ENCODE results near the gene CDK5.

DNA sequence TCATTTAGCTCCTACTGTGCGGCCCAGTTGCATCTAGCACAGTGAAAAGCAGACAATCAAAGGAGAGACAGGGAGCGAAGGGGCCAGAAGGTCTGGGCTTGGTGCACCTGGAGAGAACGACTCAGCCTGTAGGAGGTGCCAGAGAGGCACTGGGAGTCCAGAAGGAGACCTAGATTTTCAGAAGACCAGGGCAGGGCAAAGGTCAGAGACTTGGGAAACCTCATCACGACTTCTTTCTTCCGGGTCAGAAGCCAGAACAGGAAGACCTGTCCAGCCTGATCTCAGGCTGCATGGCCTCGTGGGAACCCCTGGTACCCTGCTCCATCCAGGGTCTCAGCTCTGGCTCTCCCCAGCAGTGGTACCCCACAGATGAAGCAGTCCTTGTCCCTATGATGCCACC is 33.7 kb upstream of the CDK5 start:
- TF ChIP-seq GABPA (IDR thresholded peaks at IDR 0.05; ENCODE audit: low read depth): no peak
- TF ChIP-seq POLR2AphosphoS5 (IDR thresholded peaks at IDR 0.05; ENCODE audit: low read depth): no peak
- TF ChIP-seq, protein P1, sequence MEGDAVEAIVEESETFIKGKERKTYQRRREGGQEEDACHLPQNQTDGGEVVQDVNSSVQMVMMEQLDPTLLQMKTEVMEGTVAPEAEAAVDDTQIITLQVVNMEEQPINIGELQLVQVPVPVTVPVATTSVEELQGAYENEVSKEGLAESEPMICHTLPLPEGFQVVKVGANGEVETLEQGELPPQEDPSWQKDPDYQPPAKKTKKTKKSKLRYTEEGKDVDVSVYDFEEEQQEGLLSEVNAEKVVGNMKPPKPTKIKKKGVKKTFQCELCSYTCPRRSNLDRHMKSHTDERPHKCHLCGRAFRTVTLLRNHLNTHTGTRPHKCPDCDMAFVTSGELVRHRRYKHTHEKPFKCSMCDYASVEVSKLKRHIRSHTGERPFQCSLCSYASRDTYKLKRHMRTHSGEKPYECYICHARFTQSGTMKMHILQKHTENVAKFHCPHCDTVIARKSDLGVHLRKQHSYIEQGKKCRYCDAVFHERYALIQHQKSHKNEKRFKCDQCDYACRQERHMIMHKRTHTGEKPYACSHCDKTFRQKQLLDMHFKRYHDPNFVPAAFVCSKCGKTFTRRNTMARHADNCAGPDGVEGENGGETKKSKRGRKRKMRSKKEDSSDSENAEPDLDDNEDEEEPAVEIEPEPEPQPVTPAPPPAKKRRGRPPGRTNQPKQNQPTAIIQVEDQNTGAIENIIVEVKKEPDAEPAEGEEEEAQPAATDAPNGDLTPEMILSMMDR (IDR thresholded peaks at IDR 0.05; ENCODE audit: insufficient read depth, low read length): peak; percentile 46
- TF ChIP-seq, protein P2, sequence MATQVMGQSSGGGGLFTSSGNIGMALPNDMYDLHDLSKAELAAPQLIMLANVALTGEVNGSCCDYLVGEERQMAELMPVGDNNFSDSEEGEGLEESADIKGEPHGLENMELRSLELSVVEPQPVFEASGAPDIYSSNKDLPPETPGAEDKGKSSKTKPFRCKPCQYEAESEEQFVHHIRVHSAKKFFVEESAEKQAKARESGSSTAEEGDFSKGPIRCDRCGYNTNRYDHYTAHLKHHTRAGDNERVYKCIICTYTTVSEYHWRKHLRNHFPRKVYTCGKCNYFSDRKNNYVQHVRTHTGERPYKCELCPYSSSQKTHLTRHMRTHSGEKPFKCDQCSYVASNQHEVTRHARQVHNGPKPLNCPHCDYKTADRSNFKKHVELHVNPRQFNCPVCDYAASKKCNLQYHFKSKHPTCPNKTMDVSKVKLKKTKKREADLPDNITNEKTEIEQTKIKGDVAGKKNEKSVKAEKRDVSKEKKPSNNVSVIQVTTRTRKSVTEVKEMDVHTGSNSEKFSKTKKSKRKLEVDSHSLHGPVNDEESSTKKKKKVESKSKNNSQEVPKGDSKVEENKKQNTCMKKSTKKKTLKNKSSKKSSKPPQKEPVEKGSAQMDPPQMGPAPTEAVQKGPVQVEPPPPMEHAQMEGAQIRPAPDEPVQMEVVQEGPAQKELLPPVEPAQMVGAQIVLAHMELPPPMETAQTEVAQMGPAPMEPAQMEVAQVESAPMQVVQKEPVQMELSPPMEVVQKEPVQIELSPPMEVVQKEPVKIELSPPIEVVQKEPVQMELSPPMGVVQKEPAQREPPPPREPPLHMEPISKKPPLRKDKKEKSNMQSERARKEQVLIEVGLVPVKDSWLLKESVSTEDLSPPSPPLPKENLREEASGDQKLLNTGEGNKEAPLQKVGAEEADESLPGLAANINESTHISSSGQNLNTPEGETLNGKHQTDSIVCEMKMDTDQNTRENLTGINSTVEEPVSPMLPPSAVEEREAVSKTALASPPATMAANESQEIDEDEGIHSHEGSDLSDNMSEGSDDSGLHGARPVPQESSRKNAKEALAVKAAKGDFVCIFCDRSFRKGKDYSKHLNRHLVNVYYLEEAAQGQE (IDR thresholded peaks at IDR 0.05; ENCODE audit: insufficient replicate concordance, low read depth): no peak

Data from HL-60 (cell line).